H9 (cell line): ENCODE data around the gene CENPM. TPM values are rescaled to one million over a fixed set of nuclear protein-coding genes. Genes with fewer than 3 reads are reported as not detected.

ENCODE experiments used
- DNase-seq: peaks from one replicate; pipeline ENCODE4 v3.0.0-alpha.2; 2017
- H2AFZ ChIP-seq: one replicate; pipeline ENCODE4 v1.6.1; 2013; ENCODE audit warnings: mild to moderate bottlenecking, low read length, control low read depth, moderate library complexity
- H2AK5ac ChIP-seq: 2 replicates; pipeline ENCODE4 v1.6.1; 2013; ENCODE audit warnings: low read length, control low read depth, mixed read lengths; ENCODE audit not compliant: insufficient read length
- H2BK120ac ChIP-seq: one replicate; pipeline ENCODE4 v1.6.1; 2013; ENCODE audit warnings: low read depth, mild to moderate bottlenecking, low read length, control low read depth, inconsistent platforms; ENCODE audit not compliant: poor library complexity, severe bottlenecking
- H2BK12ac ChIP-seq: 2 replicates; pipeline ENCODE4 v1.6.1; 2013; ENCODE audit warnings: low read length, control low read depth, mixed read lengths, low read depth; ENCODE audit not compliant: insufficient read length
- H2BK15ac ChIP-seq: 2 replicates; pipeline ENCODE4 v1.6.1; 2013; ENCODE audit warnings: low read depth, low read length, control low read depth
- H2BK20ac ChIP-seq: one replicate; pipeline ENCODE4 v1.6.1; 2013; ENCODE audit warnings: low read depth, mild to moderate bottlenecking, low read length, control low read depth, inconsistent platforms; ENCODE audit not compliant: poor library complexity, severe bottlenecking
- H2BK5ac ChIP-seq: 2 replicates; pipeline ENCODE4 v1.6.1; 2013; ENCODE audit warnings: low read length, control low read depth, mixed read lengths; ENCODE audit not compliant: insufficient read length
- H3K14ac ChIP-seq: 2 replicates; pipeline ENCODE4 v1.6.1; 2013; ENCODE audit warnings: low read length, control low read depth; ENCODE audit not compliant: insufficient read depth
- H3K18ac ChIP-seq: 2 replicates; pipeline ENCODE4 v1.6.1; 2013; ENCODE audit warnings: low read depth, mild to moderate bottlenecking, mixed read lengths, low read length, control low read depth; ENCODE audit not compliant: insufficient read length
- H3K23ac ChIP-seq: 2 replicates; pipeline ENCODE4 v1.6.1; 2013; ENCODE audit warnings: low read length, control low read depth, mixed read lengths, low read depth; ENCODE audit not compliant: insufficient read length
- H3K23me2 ChIP-seq: 2 replicates; pipeline ENCODE4 v1.6.1; 2013; ENCODE audit warnings: low read depth, mild to moderate bottlenecking, mixed read lengths, low read length, control low read depth; ENCODE audit not compliant: insufficient read length, poor library complexity, severe bottlenecking
- H3K27ac ChIP-seq: 2 replicates; pipeline ENCODE4 v1.5.1; 2013; ENCODE audit warnings: low read length, control low read depth, mixed read lengths, low read depth; ENCODE audit not compliant: insufficient read length
- H3K27me3 ChIP-seq: 2 replicates; pipeline ENCODE4 v1.6.1; 2013; ENCODE audit warnings: low read length, control low read depth, inconsistent platforms; ENCODE audit not compliant: insufficient read depth
- H3K4ac ChIP-seq: 2 replicates; pipeline ENCODE4 v1.6.1; 2013; ENCODE audit warnings: low read depth, mild to moderate bottlenecking, control low read depth, inconsistent platforms, low read length, moderate library complexity
- H3K4me1 ChIP-seq: 2 replicates; pipeline ENCODE4 v1.6.1; 2013; ENCODE audit warnings: low read length, control low read depth, inconsistent platforms; ENCODE audit not compliant: insufficient read depth
- H3K4me2 ChIP-seq: 2 replicates; pipeline ENCODE4 v1.6.1; 2013; ENCODE audit warnings: low read length, control low read depth, mixed read lengths; ENCODE audit not compliant: insufficient read length, insufficient read depth
- H3K56ac ChIP-seq: 2 replicates; pipeline ENCODE4 v1.6.1; 2013; ENCODE audit warnings: low read depth, mild to moderate bottlenecking, mixed read lengths, low read length, control low read depth; ENCODE audit not compliant: insufficient read length
- H3K79me1 ChIP-seq: 2 replicates; pipeline ENCODE4 v1.6.1; 2013; ENCODE audit warnings: low read depth, mild to moderate bottlenecking, moderate library complexity, low read length, control low read depth, inconsistent platforms; ENCODE audit not compliant: insufficient read depth, poor library complexity, severe bottlenecking
- H3K79me2 ChIP-seq: 2 replicates; pipeline ENCODE4 v1.6.1; 2013; ENCODE audit warnings: low read length, control low read depth, inconsistent platforms; ENCODE audit not compliant: insufficient read depth
- H3K9ac ChIP-seq: 2 replicates; pipeline ENCODE4 v1.6.1; 2013; ENCODE audit warnings: low read length, control low read depth, mixed read lengths; ENCODE audit not compliant: insufficient read length; ENCODE audit errors: extremely low read depth
- H3K9me3 ChIP-seq: one replicate; pipeline ENCODE4 v1.6.1; 2013; ENCODE audit warnings: low read depth, low read length, inconsistent platforms; ENCODE audit not compliant: control insufficient read depth
- H3T11ph ChIP-seq: one replicate; pipeline ENCODE4 v1.6.1; 2013; ENCODE audit warnings: mild to moderate bottlenecking, low read length, control low read depth, inconsistent platforms
- H4K20me1 ChIP-seq: one replicate; pipeline ENCODE4 v1.6.1; 2013; ENCODE audit not compliant: control insufficient read depth, insufficient read length, insufficient read depth
- H4K5ac ChIP-seq: 2 replicates; pipeline ENCODE4 v1.6.1; 2013; ENCODE audit warnings: low read depth, mild to moderate bottlenecking, mixed read lengths, low read length, control low read depth; ENCODE audit not compliant: insufficient read length
- H4K8ac ChIP-seq: replicated peaks from 2 replicates; pipeline ENCODE4 v1.6.1; 2013; ENCODE audit warnings: low read length, control low read depth, mixed read lengths, low read depth; ENCODE audit not compliant: insufficient read length
- H4K91ac ChIP-seq: 2 replicates; pipeline ENCODE4 v1.6.1; 2013; ENCODE audit warnings: low read depth, mild to moderate bottlenecking, moderate library complexity, mixed read lengths, low read length, control low read depth; ENCODE audit not compliant: insufficient read length
- H3K27ac Mint-ChIP-seq, 3 experiments: 2 replicates in 2 of 3; 3 replicates in 1 of 3; pipeline ENCODE4 v1.8.0; 2020 to 2021; ENCODE audit warnings: mixed read lengths in 3 of 3, mild to moderate bottlenecking in 1 of 3, moderate library complexity in 1 of 3
- H3K27me3 Mint-ChIP-seq: 2 replicates; pipeline ENCODE4 v1.8.0; 2021; ENCODE audit warnings: low read depth, mild to moderate bottlenecking, moderate library complexity, mixed read lengths
- H3K36me3 Mint-ChIP-seq, 3 experiments: 2 replicates in 2 of 3; 3 replicates in 1 of 3; pipeline ENCODE4 v1.8.0; 2020 to 2021; ENCODE audit warnings: low read depth in 3 of 3, mixed read lengths in 3 of 3; ENCODE audit not compliant: insufficient read depth in 1 of 3
- H3K4me1 Mint-ChIP-seq, 2 experiments: 2 replicates each; pipeline ENCODE4 v1.8.0; 2020; ENCODE audit warnings: mixed read lengths in 2 of 2
- H3K4me3 Mint-ChIP-seq, 2 experiments: 2 replicates in 1 of 2; 3 replicates in 1 of 2; pipeline ENCODE4 v1.8.0; 2020 to 2021; ENCODE audit warnings: mild to moderate bottlenecking in 2 of 2, mixed read lengths in 2 of 2, moderate library complexity in 1 of 2
- H3K9me3 Mint-ChIP-seq, 2 experiments: 2 replicates in 1 of 2; 3 replicates in 1 of 2; pipeline ENCODE4 v1.8.0; 2020; ENCODE audit warnings: mild to moderate bottlenecking in 2 of 2, mixed read lengths in 2 of 2, moderate library complexity in 1 of 2
- CTCF ChIP-seq: fragments of 200-600 bp; sonication (generic); conservative IDR thresholded peaks from 3 replicates; pipeline ENCODE4 v1.8.0; 2021; ENCODE audit warnings: antibody characterized with exemption, mild to moderate bottlenecking
- WGBS: extraction: QIAGEN DNeasy Blood & Tissue Kit; methylation state at CpG from one replicate; pipeline ENCODE4 v1.1.7; 2013; ENCODE audit warnings: missing lambda C conversion rate, low lambda C conversion rate, mixed read lengths; ENCODE audit not compliant: insufficient read length; ENCODE audit errors: extremely low coverage; 5-methylcytosine and 5-hydroxymethylcytosine counted together
- total RNA-seq: library from RNA; stranded (reverse); gene quantifications from 2 replicates; pipeline ENCODE4 v1.2.1, GENCODE V29; 2021

The CENPM gene
- total RNA-seq, 1 experiment from 2014 or later, result 36.5 TPM

- no peak for TF ChIP-seq CTCF
- H3K4me1 ChIP-seq, result peaks cover 3% of the 10 kb centered on the region; the same call in 1 of the 2 replicates
- no peak overlapping the region for H2BK5ac ChIP-seq
- H4K20me1 ChIP-seq, result no peaks in the 10 kb centered on the region
- H3K23ac ChIP-seq, result no peak overlapping the region
- Mint-ChIP-seq H3K27me3 (peaks cover 1% of the 10 kb centered on the region), H3K4me1 (peaks cover 24 to 48% of the 10 kb centered on the region in 2 experiments), H3K9me3 (no peaks in the 10 kb centered on the region), H3K27ac (0 out of 7 replicates have a peak overlapping the region, but pooled peaks of 1 of the 3 experiments have one; percentile 35), H3K4me3 (peak overlapping the region; percentile 81 to 82), H3K36me3 (peaks cover 25 to 32% (median 30%) of the 10 kb centered on the region in 3 experiments; a peak in 6 of 7 replicates)
- H3K4me2 ChIP-seq, result peak overlapping the region; percentile 67
- no peak overlapping the region for H3T11ph ChIP-seq
- H3K79me1 ChIP-seq, result no peaks in the 10 kb centered on the region
- H3K4ac ChIP-seq, result no peak overlapping the region
- no CpG with 5 or more reads among the region's 21 CpGs for WGBS
- no peak overlapping the region for H3K27ac ChIP-seq
- no peak overlapping the region for H4K5ac ChIP-seq
- H3K14ac ChIP-seq, result no peak overlapping the region
- H3K56ac ChIP-seq, result no peak overlapping the region
- H3K79me2 ChIP-seq, result no peaks in the 10 kb centered on the region; the same call in 1 of the 2 replicates
- peaks cover 9% of the 10 kb centered on the region for H3K23me2 ChIP-seq
- H2AK5ac ChIP-seq, result no peak overlapping the region
- H2BK15ac ChIP-seq, result no peak overlapping the region
- H3K27me3 ChIP-seq, result no peaks in the 10 kb centered on the region
- H3K9me3 ChIP-seq, result no peaks in the 10 kb centered on the region
- H3K9ac ChIP-seq, result no peak overlapping the region
- no peak overlapping the region for H2BK20ac ChIP-seq
- H4K8ac ChIP-seq, result no peak overlapping the region
- no peak overlapping the region for H2BK120ac ChIP-seq
- no peak overlapping the region for H4K91ac ChIP-seq
- H2BK12ac ChIP-seq, result no peak overlapping the region
- DNase-seq, result no peak
- H3K18ac ChIP-seq, result no peak overlapping the region
- H2AFZ ChIP-seq, result no peak overlapping the region
Measured at GRCh38 chr22:41947424-41948080, 600 bp upstream of the CENPM start.
